Skeletal muscle cell (primary cell): Measurements from ENCODE around the gene RBP5.

Experiments
- DNase-seq: peaks from one replicate; pipeline ENCODE4 v3.0.0-alpha.2; 2010; ENCODE audit warnings: low read depth
- H3K4me3 ChIP-seq: 2 replicates; pipeline ENCODE4 v1.5.1; 2011; ENCODE audit warnings: low read depth, mild to moderate bottlenecking, control low read depth, low read length, moderate library complexity

The RBP5 gene

GRCh38 chr12:7090222-7090998 is 38.3 kb downstream of the RBP5 start:
- H3K4me3 ChIP-seq: no peak overlapping the region
- DNase-seq: no peak

- DNase-seq: no peak
- H3K4me3 ChIP-seq: no peak overlapping the region
Observed at GRCh38 chr12:7089196-7089871, 39.4 kb downstream of the RBP5 start.

- DNase-seq: no peak
- H3K4me3 ChIP-seq: no peak overlapping the region
Observed at GRCh38 chr12:7083125-7083524, 45.6 kb downstream of the RBP5 start.

- no peak overlapping the region for H3K4me3 ChIP-seq
- no peak for DNase-seq
Observed at GRCh38 chr12:7081037-7081436, 47.7 kb downstream of the RBP5 start.

- no peak overlapping the region for H3K4me3 ChIP-seq
- DNase-seq: no peak
Observed at GRCh38 chr12:7079826-7080125, 48.9 kb downstream of the RBP5 start.

GRCh38 chr12:7078163-7078562 is 50.5 kb downstream of the RBP5 start:
- no peak overlapping the region for H3K4me3 ChIP-seq
- DNase-seq: no peak

GRCh38 chr12:7076493-7076892 is 52.2 kb downstream of the RBP5 start:
- no peak overlapping the region for H3K4me3 ChIP-seq
- DNase-seq: no peak

GRCh38 chr12:7075939-7076338 is 52.8 kb downstream of the RBP5 start:
- peak; percentile 71 for DNase-seq
- no peak overlapping the region for H3K4me3 ChIP-seq

- H3K4me3 ChIP-seq: no peak overlapping the region
- no peak for DNase-seq
Observed at GRCh38 chr12:7075518-7075917, 53.2 kb downstream of the RBP5 start.

GRCh38 chr12:7073946-7074345 is 54.7 kb downstream of the RBP5 start:
- H3K4me3 ChIP-seq: no peak overlapping the region
- no peak for DNase-seq
